PC-3 (cell line): ENCODE data around the gene ANO7. TPM values are rescaled to one million over a fixed set of nuclear protein-coding genes. Genes with fewer than 3 reads are reported as not detected.

Source experiments
- ATAC-seq: fragments of 200-7000 bp; cut with Tn5 transposase; 2 replicates; pipeline ENCODE4 v1.9.1; 2020; ENCODE audit warnings: mild to moderate bottlenecking, moderate library complexity
- BruUV-seq: library from RNA; stranded (reverse); fragments of 400-500 nt; replicated peaks from 2 replicates; lab custom pipeline; 2021; lab: Mats Ljungman, UMichigan
- CTCF ChIA-PET: fragments of 300-600 bp; sonication (Branson Sonifier 250); formaldehyde crosslinking; loops from one replicate; lab custom pipeline; 2022; ENCODE audit warnings: antibody characterized with exemption; lab: Charles Lee
- POLR2A ChIA-PET: fragments of 300-600 bp; sonication (Branson Sonifier 250); formaldehyde crosslinking; loops from one replicate; lab custom pipeline; 2022; ENCODE audit warnings: antibody characterized with exemption; ENCODE audit not compliant: unreplicated experiment; lab: Charles Lee
- DNase-seq: peaks from one replicate; pipeline ENCODE4 v3.0.0-alpha.2; 2015
- H2AFZ ChIP-seq: fragments of 300-600 bp; sonication (generic); 2 replicates; pipeline ENCODE4 v1.6.0; 2016; ENCODE audit warnings: antibody characterized with exemption, low read length
- H3F3A ChIP-seq: fragments of 300-600 bp; sonication (generic); one replicate; pipeline ENCODE4 v1.6.0; 2017; ENCODE audit warnings: antibody characterized with exemption, low read length, control low read depth, mild to moderate bottlenecking; ENCODE audit not compliant: unreplicated experiment
- H3K27ac ChIP-seq: fragments of 300-600 bp; sonication (generic); 2 replicates; pipeline ENCODE4 v1.5.1; 2016; ENCODE audit warnings: mild to moderate bottlenecking, low read length
- H3K27me3 ChIP-seq: fragments of 300-600 bp; sonication (generic); 2 replicates; pipeline ENCODE4 v1.6.1; 2016; ENCODE audit warnings: low read length, mixed read lengths
- H3K36me3 ChIP-seq: fragments of 300-600 bp; sonication (generic); 2 replicates; pipeline ENCODE4 v1.6.1; 2016; ENCODE audit warnings: low read depth, mixed run types, low read length, mixed read lengths
- H3K4me1 ChIP-seq: fragments of 300-600 bp; sonication (generic); 2 replicates; pipeline ENCODE4 v1.5.1; 2016; ENCODE audit warnings: low read length; ENCODE audit not compliant: insufficient read depth
- H3K4me2 ChIP-seq: fragments of 300-600 bp; sonication (generic); 2 replicates; pipeline ENCODE4 v1.6.0; 2016; ENCODE audit warnings: low read length
- H3K4me3 ChIP-seq: fragments of 300-600 bp; sonication (generic); 2 replicates; pipeline ENCODE4 v1.5.1; 2016; ENCODE audit warnings: mild to moderate bottlenecking, low read length, mixed read lengths
- H3K79me2 ChIP-seq: fragments of 300-600 bp; sonication (generic); 2 replicates; pipeline ENCODE4 v1.6.1; 2017; ENCODE audit warnings: low read length, mixed read lengths
- H3K9ac ChIP-seq: fragments of 300-600 bp; sonication (generic); 2 replicates; pipeline ENCODE4 v1.6.0; 2016; ENCODE audit warnings: mild to moderate bottlenecking, low read length
- H3K9me2 ChIP-seq: fragments of 300-600 bp; sonication (generic); replicated peaks from 2 replicates; pipeline ENCODE4 v1.6.1; 2016; ENCODE audit warnings: mixed run types, low read length, mixed read lengths
- H3K9me3 ChIP-seq: fragments of 300-600 bp; sonication (generic); 2 replicates; pipeline ENCODE4 v1.6.1; 2016; ENCODE audit warnings: low read length, mixed read lengths
- H4K20me1 ChIP-seq: fragments of 300-600 bp; sonication (generic); 2 replicates; pipeline ENCODE4 v1.6.1; 2016; ENCODE audit warnings: low read length, mixed read lengths
- CTCF ChIP-seq: fragments of 300-600 bp; sonication (generic); conservative IDR thresholded peaks from 2 replicates; pipeline ENCODE4 v1.5.1; 2017; ENCODE audit warnings: antibody characterized with exemption, low read depth, mild to moderate bottlenecking, low read length
- EZH2 ChIP-seq: fragments of 300-600 bp; sonication (generic); IDR thresholded peaks from one replicate; pipeline ENCODE4 v1.6.1; 2017; ENCODE audit warnings: antibody characterized with exemption, mild to moderate bottlenecking, low read length; ENCODE audit not compliant: unreplicated experiment
- EZH2phosphoT487 ChIP-seq: fragments of 300-600 bp; sonication (generic); IDR thresholded peaks from 2 replicates; pipeline ENCODE4 v1.6.1; 2018; ENCODE audit warnings: mild to moderate bottlenecking, antibody characterized with exemption, low read length, borderline replicate concordance
- intact Hi-C: fragments of 100-400 bp; cut with micrococcal nuclease; formaldehyde crosslinking; loops from 2 replicates; pipeline ENCODE4 v1.9.0; 2023
- total RNA-seq: library from RNA; depleted of rRNA; stranded (reverse); fragments of >200 nt; gene quantifications from 2 replicates; pipeline ENCODE4 v1.2.3, GENCODE V29; 2014

Gene ANO7
- total RNA-seq, 1 experiment from 2014 or later: 2.6 TPM

DNA sequence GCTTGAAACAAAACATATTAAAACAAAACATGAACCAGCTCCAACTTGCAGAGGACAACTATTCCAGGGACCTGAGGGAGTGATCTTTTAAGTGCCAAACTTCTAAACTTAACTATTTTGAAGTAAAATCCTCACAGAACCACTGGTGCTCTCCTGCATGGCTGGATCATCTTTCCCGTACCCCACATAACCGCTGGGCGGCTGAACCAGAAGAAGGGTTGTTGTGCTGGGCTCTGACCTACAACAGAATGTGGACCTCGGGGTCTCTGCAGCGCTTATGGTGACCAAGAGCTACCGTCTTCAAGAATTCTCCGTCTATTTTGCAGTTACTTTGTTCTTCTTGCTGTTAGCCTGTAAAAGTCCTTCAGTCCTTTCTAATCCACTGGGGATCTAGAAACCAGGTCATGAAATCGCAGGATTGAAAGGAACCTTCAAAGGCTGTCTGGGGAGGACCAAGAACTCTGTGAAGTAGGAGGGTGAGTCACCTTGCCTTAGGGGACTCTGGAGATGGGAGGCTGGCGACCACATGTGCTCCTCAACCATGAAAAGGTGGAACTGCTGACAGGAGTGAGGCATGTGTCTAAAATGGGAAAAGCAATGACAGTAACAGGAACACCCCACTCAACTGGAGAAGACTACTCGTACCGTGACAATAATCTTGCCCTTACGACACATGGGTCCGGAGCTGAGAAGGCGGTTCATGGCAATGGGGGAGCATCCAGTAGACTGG lies 80.4 kb downstream of the ANO7 start:
- no peaks in the 10 kb centered on the region for H3K27me3 ChIP-seq
- peaks cover 40% of the 10 kb centered on the region for H3K36me3 ChIP-seq
- no peaks in the 10 kb centered on the region for H3F3A ChIP-seq
- no peaks in the 10 kb centered on the region for H3K9me3 ChIP-seq
- no peak overlapping the region for H3K4me3 ChIP-seq
- no peak overlapping the region for H3K4me2 ChIP-seq
- H3K27ac ChIP-seq: no peak overlapping the region
- peaks cover 43% of the 10 kb centered on the region for H4K20me1 ChIP-seq
- intact Hi-C loops: no loop called here
- no peak overlapping the region for H2AFZ ChIP-seq
- DNase-seq: peak; percentile 52
- BruUV-seq: no TSS peak
- no peak for TF ChIP-seq EZH2
- TF ChIP-seq CTCF: no peak
- POLR2A ChIA-PET: no interaction called here
- peaks cover 63% of the 10 kb centered on the region for H3K79me2 ChIP-seq
- ATAC-seq: no peak
- no peaks in the 10 kb centered on the region for H3K9me2 ChIP-seq
- CTCF ChIA-PET: no interaction called here
- no peak overlapping the region for H3K9ac ChIP-seq
- H3K4me1 ChIP-seq: peaks cover 25% of the 10 kb centered on the region

DNA sequence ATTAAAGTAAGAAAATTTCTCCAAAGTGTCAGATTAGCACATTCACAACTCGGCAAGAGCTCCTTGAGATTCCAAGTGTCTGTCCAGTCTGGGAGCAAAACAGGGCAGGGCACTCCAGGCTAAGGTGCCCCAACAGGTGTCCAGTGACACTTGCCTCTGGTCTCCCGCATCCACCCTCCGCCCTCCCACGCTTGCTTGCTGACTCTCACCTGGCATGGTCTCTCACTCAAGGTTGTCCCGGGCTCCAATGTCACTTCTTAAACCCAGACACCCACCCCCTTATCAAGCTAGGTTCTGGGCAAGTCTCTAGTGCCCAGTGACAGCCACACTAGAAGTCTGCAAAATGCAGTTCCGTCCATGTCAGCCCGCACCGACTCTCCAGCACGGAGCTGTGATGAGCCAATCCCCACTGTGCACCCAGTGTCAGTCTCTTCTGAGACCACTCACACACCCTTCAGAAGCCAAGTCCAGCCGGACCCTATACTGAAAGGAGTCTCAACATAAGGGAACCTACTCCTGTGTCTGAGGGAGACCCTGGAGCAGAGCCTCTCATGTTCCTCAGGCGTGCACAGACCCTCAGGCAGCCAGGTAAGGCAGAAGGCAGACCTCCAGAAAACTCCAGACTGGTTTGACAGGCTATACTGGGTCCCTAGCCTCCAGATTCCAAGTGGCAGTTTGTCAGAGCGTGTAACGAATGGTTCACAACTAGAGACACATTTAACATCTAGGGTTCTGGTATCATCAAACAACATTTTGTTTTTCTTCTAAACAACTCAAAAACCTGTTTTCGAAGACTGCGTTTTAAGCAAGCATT lies 81.4 kb downstream of the ANO7 start:
- no peaks in the 10 kb centered on the region for H3K27me3 ChIP-seq
- ATAC-seq (no peak), DNase-seq (no peak)
- H3K79me2 ChIP-seq: peaks cover 72% of the 10 kb centered on the region
- no peaks in the 10 kb centered on the region for H3F3A ChIP-seq
- ChIA-PET CTCF (no interaction called here), POLR2A (no interaction called here)
- peaks cover 34% of the 10 kb centered on the region for H3K36me3 ChIP-seq
- BruUV-seq: no TSS peak
- no peaks in the 10 kb centered on the region for H3K9me3 ChIP-seq
- no peak overlapping the region for H3K27ac ChIP-seq
- H3K9ac ChIP-seq: no peak overlapping the region
- H3K4me1 ChIP-seq: peaks cover 25% of the 10 kb centered on the region
- H2AFZ ChIP-seq: no peak overlapping the region
- H3K9me2 ChIP-seq: no peaks in the 10 kb centered on the region
- TF ChIP-seq CTCF (no peak), EZH2phosphoT487 (no peak), EZH2 (no peak)
- H3K4me3 ChIP-seq: no peak overlapping the region
- peak overlapping the region; percentile 95 for H3K4me2 ChIP-seq
- intact Hi-C loops: no loop called here
- H4K20me1 ChIP-seq: peaks cover 40% of the 10 kb centered on the region

- ATAC-seq (no peak), DNase-seq (no peak)
- Histone ChIP-seq H3F3A (no peaks in the 10 kb centered on the region), H2AFZ (no peak overlapping the region), H3K4me2 (peak overlapping the region; percentile 95), H3K27ac (no peak overlapping the region), H3K4me3 (peak overlapping the region; percentile 83; the same call in 1 of the 2 replicates), H3K9me3 (no peaks in the 10 kb centered on the region), H3K4me1 (peaks cover 25% of the 10 kb centered on the region), H3K36me3 (peaks cover 30% of the 10 kb centered on the region), H3K9me2 (no peaks in the 10 kb centered on the region), H3K79me2 (peaks cover 78% of the 10 kb centered on the region), H3K9ac (no peak overlapping the region), H4K20me1 (peaks cover 40% of the 10 kb centered on the region), H3K27me3 (no peaks in the 10 kb centered on the region)
- ChIA-PET CTCF (no interaction called here), POLR2A (no interaction called here)
- TF ChIP-seq EZH2phosphoT487 (no peak), CTCF (no peak), EZH2 (no peak)
- no TSS peak for BruUV-seq
- intact Hi-C loops: no loop called here
Measured at GRCh38 chr2:241270531-241270930, 82.1 kb downstream of the ANO7 start.
